GM13977 (cell line): ENCODE data around the gene KLHL40.

ENCODE experiments used
- DNase-seq: peaks from one replicate; pipeline ENCODE4 v3.0.0; 2012; ENCODE audit warnings: low spot score
- CTCF ChIP-seq: IDR thresholded peaks from 2 replicates; pipeline ENCODE4 v1.5.1; 2012; ENCODE audit warnings: mild to moderate bottlenecking, control low read depth; ENCODE audit not compliant: insufficient read depth; ENCODE audit errors: extremely low read depth, missing control alignments
- in situ Hi-C: fragments of 300-500 bp; cut with MboI; formaldehyde crosslinking; loops from one replicate; pipeline ENCODE4 v1.12.0; 2022; ENCODE audit warnings: low sequenced_read_pairs, low pct_unique_long_range_greater_than_20kb, mixed read lengths, inconsistent platforms; ENCODE audit not compliant: unreplicated experiment

The KLHL40 gene

GRCh38 chr3:42647821-42648459 is 37.4 kb upstream of the KLHL40 start:
- no peak for TF ChIP-seq CTCF
- no peak for DNase-seq
- in situ Hi-C loops, result no loop called here

- in situ Hi-C loops, result no loop called here
- no peak for DNase-seq
- no peak for TF ChIP-seq CTCF
These were observed 36.3 kb upstream of the KLHL40 start for GRCh38 chr3:42649006-42649405.

GRCh38 chr3:42649783-42650182 is 35.6 kb upstream of the KLHL40 start:
- DNase-seq, result no peak
- in situ Hi-C loops, result no loop called here
- TF ChIP-seq CTCF, result no peak

GRCh38 chr3:42651248-42652091 is 33.9 kb upstream of the KLHL40 start:
- DNase-seq, result no peak
- in situ Hi-C loops, result no loop called here
- no peak for TF ChIP-seq CTCF

- in situ Hi-C loops, result no loop called here
- TF ChIP-seq CTCF, result no peak
- no peak for DNase-seq
These were observed 33.1 kb upstream of the KLHL40 start for GRCh38 chr3:42652251-42652610.

GRCh38 chr3:42652611-42653302 is 32.6 kb upstream of the KLHL40 start:
- peak; percentile 58 for DNase-seq

More at GRCh38 chr3:42652611-42653302, 32.6 kb upstream of the KLHL40 start:
- no peak for TF ChIP-seq CTCF
- in situ Hi-C loops, result no loop called here
